Spleen (tissue), 11 donors: ENCODE measurements around the gene CNST. TPM values are rescaled to one million over a fixed set of nuclear protein-coding genes. Genes with fewer than 3 reads are reported as not detected.

Source experiments
- DNase-seq: peaks from one replicate; pipeline ENCODE4 v3.0.0-alpha.2; 2020
- H3K27ac ChIP-seq, 8 donors: fragments of 200-600 bp; sonication (generic) in 7 of 8; 1 replicate in 4 of 8; 2 replicates in 4 of 8; pipeline versions ENCODE4 v1.5.0 to v1.8.0; 2016 to 2021; ENCODE audit warnings: inconsistent platforms in 4 of 8, mild to moderate bottlenecking in 4 of 8, moderate library complexity in 1 of 8
- H3K27me3 ChIP-seq, 7 donors: fragments of 200-600 bp; sonication (generic) in 6 of 7; replicated peaks in 1 of 7; 1 replicate in 4 of 7; 2 replicates in 3 of 7; pipeline versions ENCODE4 v1.5.0 to v1.8.0; 2016 to 2021; ENCODE audit warnings: inconsistent platforms in 3 of 7, mild to moderate bottlenecking in 1 of 7
- H3K36me3 ChIP-seq, 6 donors: fragments of 200-600 bp; sonication (generic) in 5 of 6; 1 replicate in 4 of 6; 2 replicates in 2 of 6; pipeline versions ENCODE4 v1.5.0 to v1.8.0; 2016 to 2021; ENCODE audit warnings: inconsistent platforms in 2 of 6
- H3K4me1 ChIP-seq, 6 donors: fragments of 200-600 bp; sonication (generic) in 5 of 6; 1 replicate in 3 of 6; 2 replicates in 3 of 6; pipeline versions ENCODE4 v1.5.0 to v1.8.0; 2016 to 2021; ENCODE audit warnings: inconsistent platforms in 3 of 6
- H3K4me3 ChIP-seq, 8 donors: fragments of 200-600 bp; sonication (generic) in 7 of 8; 1 replicate in 4 of 8; 2 replicates in 4 of 8; pipeline versions ENCODE4 v1.5.0 to v1.8.0; 2016 to 2021; ENCODE audit warnings: inconsistent platforms in 4 of 8, mild to moderate bottlenecking in 4 of 8, moderate library complexity in 2 of 8
- H3K9me3 ChIP-seq, 8 donors: fragments of 200-600 bp; sonication (generic) in 7 of 8; 1 replicate in 4 of 8; 2 replicates in 4 of 8; pipeline versions ENCODE4 v1.5.0 to v1.8.0; 2016 to 2021; ENCODE audit warnings: inconsistent platforms in 4 of 8
- CTCF ChIP-seq, 11 experiments: fragments of 200-600 bp in 7 of 11; fragments of 450-650 bp in 4 of 11; sonication (generic) in 4 of 11; IDR thresholded peaks in 8 of 11; conservative IDR thresholded peaks in 3 of 11; 1 replicate in 7 of 11; 2 replicates in 4 of 11; pipeline versions ENCODE4 v1.4.0 to v1.8.0; 2016 to 2021; ENCODE audit warnings: antibody characterized with exemption in 11 of 11, inconsistent platforms in 4 of 11, mild to moderate bottlenecking in 1 of 11
- POLR2A ChIP-seq, 3 donors: fragments of 450-650 bp; IDR thresholded peaks; one replicate each; pipeline ENCODE4 v1.5.1; 2017; ENCODE audit warnings: antibody characterized with exemption in 3 of 3, mild to moderate bottlenecking in 1 of 3
- POLR2AphosphoS5 ChIP-seq, 3 donors: sonication (generic); formaldehyde crosslinking; IDR thresholded peaks; one replicate each; pipeline ENCODE4 v1.5.1; 2017; ENCODE audit warnings: antibody characterized with exemption in 3 of 3
- WGBS, 5 donors: extraction: QIAGEN DNeasy Blood & Tissue Kit in 3 of 5; methylation state at CpG; one replicate each; pipeline versions ENCODE4 v1.1.5 to v1.1.7; 2013 to 2018; 5-methylcytosine and 5-hydroxymethylcytosine counted together
- intact Hi-C: fragments of 100-400 bp; cut with DNase I; formaldehyde crosslinking; loops from one replicate; pipeline ENCODE4 v1.15.0; 2023; ENCODE audit warnings: low total_unique reads
- polyA plus RNA-seq, 3 donors: library from polyadenylated mRNA; stranded (reverse); fragments of 200-250 nt; gene quantifications; one replicate each; pipeline ENCODE4 v1.2.1, GENCODE V29; 2013
- total RNA-seq, 7 donors: library from RNA; depleted of rRNA in 3 of 7; stranded (reverse); fragments of >200 nt in 3 of 7; fragmentation: NEBNext Ultra II Directional in 4 of 7; extraction: Animal tissue kit (Norgen Biotek cat#: 25700) in 4 of 7; gene quantifications; one replicate each; pipeline versions ENCODE4 v1.1.0 to v1.2.1, GENCODE V29; 2016 to 2021
- donor health status: healthy with polysubstance abuse.
- donor health status: DM: no; HTN: no; CAD: no; lungs with moderate emphysema.
- donor health status: DM: no; HTN: no; CAD: no.
- donor health status: Bipolar disorder and iron deficiency.
- donor health status: healthy.
- donor health status: DM: no; HTN: no; CAD: no.
- donor health status: DM: yes; HTN: yes; CAD: no.

The CNST gene
- total and polyA plus RNA-seq, 10 donors: 7.5 to 40.5 (median 30.0) TPM

DNA sequence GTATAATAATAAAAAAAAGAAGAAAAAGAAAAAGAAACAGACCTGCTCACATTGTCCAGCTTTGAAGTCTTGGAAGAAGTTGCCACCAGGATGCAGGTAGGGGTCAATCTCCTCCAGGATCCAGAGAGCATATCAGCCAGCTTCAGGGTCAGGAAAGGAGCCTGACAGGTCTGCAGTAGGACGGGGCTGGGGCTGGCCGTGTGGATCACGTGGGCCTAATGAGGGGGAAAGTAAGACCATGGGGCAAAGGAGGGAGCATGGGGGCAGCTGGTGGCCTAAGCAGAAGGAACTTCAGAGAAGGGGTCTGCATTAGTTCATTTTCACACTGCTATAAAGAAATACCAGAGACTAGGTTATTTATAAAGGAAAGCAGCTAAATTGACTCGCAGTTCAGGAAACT is 39.9 kb upstream of the CNST start:
- peaks cover 3 to 24% (median 19%) of the 10 kb centered on the region in 8 donors for H3K9me3 ChIP-seq
- no peak overlapping the region for H3K27ac ChIP-seq
- no peak overlapping the region for H3K4me3 ChIP-seq
- H3K27me3 ChIP-seq: no peaks in the 10 kb centered on the region
- WGBS, 5 donors: 85 to 91% (median 89%) methylated on average over 4 of the region's 4 CpGs
- peaks cover 0 to 9% (median 2%) of the 10 kb centered on the region in 6 donors for H3K4me1 ChIP-seq
- H3K36me3 ChIP-seq: no peaks in the 10 kb centered on the region
- TF ChIP-seq POLR2A (IDR thresholded peaks at IDR 0.05): no peak
- TF ChIP-seq CTCF (IDR thresholded peaks at IDR 0.05 in 8 of 11, conservative IDR thresholded peaks at IDR 0.05 in 3 of 11): no peak
- no peak for TF ChIP-seq POLR2AphosphoS5 (IDR thresholded peaks at IDR 0.05)
- DNase-seq: no peak
- intact Hi-C loops: no loop called here

DNA sequence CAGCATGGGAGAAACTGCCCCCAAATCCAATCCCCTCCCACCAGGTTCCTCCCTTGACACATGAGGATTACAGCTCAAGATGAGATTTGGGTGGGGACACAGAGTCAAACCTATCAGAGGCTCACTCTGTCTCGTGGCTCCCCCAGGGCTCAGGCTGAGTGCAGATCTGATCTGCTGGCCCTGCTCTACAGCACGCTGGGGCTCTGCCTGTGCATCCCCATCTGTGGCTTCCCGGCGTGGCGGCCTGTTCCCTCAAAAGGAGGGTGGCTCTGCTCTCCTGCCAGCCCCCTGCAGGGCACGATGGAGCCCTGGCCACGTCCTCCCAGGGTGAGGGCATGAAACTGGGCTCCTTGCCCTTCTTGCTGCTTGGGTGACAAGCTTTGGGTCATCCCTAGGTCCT is 39.3 kb upstream of the CNST start:
- no peaks in the 10 kb centered on the region for H3K27me3 ChIP-seq
- TF ChIP-seq CTCF (IDR thresholded peaks at IDR 0.05 in 8 of 11, conservative IDR thresholded peaks at IDR 0.05 in 3 of 11): no peak
- TF ChIP-seq POLR2AphosphoS5 (IDR thresholded peaks at IDR 0.05): no peak
- no peak for TF ChIP-seq POLR2A (IDR thresholded peaks at IDR 0.05)
- intact Hi-C loops: no loop called here
- H3K4me3 ChIP-seq: no peak overlapping the region
- no peaks in the 10 kb centered on the region for H3K36me3 ChIP-seq
- peaks cover 0 to 9% (median 2%) of the 10 kb centered on the region in 6 donors for H3K4me1 ChIP-seq
- 81 to 90% (median 81%) methylated on average over 6 to 7 of the region's 7 CpGs for WGBS, 5 donors
- no peak for DNase-seq
- H3K9me3 ChIP-seq: peaks cover 3 to 29% (median 20%) of the 10 kb centered on the region in 8 donors
- peak overlapping the region in 3 of 8 donors; percentile 57 to 71 (median 60) for H3K27ac ChIP-seq

GRCh38 chr1:246527402-246528088 is 38.7 kb upstream of the CNST start:
- TF ChIP-seq POLR2A (IDR thresholded peaks at IDR 0.05): no peak
- TF ChIP-seq POLR2AphosphoS5 (IDR thresholded peaks at IDR 0.05): no peak
- TF ChIP-seq CTCF (IDR thresholded peaks at IDR 0.05 in 8 of 11, conservative IDR thresholded peaks at IDR 0.05 in 3 of 11): no peak
- no peaks in the 10 kb centered on the region for H3K36me3 ChIP-seq
- H3K27ac ChIP-seq: peak overlapping the region in 3 of 8 donors; percentile 57 to 71 (median 60)
- peaks cover 0 to 9% (median 2%) of the 10 kb centered on the region in 6 donors for H3K4me1 ChIP-seq
- H3K27me3 ChIP-seq: no peaks in the 10 kb centered on the region
- 25 to 38% (median 28%) methylated on average over 5 of the region's 5 CpGs for WGBS, 5 donors
- intact Hi-C loops: no loop called here
- H3K4me3 ChIP-seq: peak overlapping the region in 1 of 8 donors; percentile 23
- DNase-seq: no peak
- H3K9me3 ChIP-seq: peaks cover 3 to 31% (median 20%) of the 10 kb centered on the region in 8 donors

GRCh38 chr1:246528933-246529731 is 37.1 kb upstream of the CNST start:
- Histone ChIP-seq H3K27ac (no peak overlapping the region), H3K27me3 (no peaks in the 10 kb centered on the region), H3K4me1 (peaks cover 0 to 9% (median 2%) of the 10 kb centered on the region in 6 donors), H3K4me3 (no peak overlapping the region), H3K36me3 (no peaks in the 10 kb centered on the region), H3K9me3 (peaks cover 3 to 36% (median 20%) of the 10 kb centered on the region in 8 donors)
- intact Hi-C loops: no loop called here
- no peak for TF ChIP-seq POLR2AphosphoS5 (IDR thresholded peaks at IDR 0.05)
- WGBS, 5 donors: 75 to 83% (median 80%) methylated on average over 8 of the region's 8 CpGs
- DNase-seq: no peak
